ENCODE results near the gene MBD3.

The MBD3 gene

DNA sequence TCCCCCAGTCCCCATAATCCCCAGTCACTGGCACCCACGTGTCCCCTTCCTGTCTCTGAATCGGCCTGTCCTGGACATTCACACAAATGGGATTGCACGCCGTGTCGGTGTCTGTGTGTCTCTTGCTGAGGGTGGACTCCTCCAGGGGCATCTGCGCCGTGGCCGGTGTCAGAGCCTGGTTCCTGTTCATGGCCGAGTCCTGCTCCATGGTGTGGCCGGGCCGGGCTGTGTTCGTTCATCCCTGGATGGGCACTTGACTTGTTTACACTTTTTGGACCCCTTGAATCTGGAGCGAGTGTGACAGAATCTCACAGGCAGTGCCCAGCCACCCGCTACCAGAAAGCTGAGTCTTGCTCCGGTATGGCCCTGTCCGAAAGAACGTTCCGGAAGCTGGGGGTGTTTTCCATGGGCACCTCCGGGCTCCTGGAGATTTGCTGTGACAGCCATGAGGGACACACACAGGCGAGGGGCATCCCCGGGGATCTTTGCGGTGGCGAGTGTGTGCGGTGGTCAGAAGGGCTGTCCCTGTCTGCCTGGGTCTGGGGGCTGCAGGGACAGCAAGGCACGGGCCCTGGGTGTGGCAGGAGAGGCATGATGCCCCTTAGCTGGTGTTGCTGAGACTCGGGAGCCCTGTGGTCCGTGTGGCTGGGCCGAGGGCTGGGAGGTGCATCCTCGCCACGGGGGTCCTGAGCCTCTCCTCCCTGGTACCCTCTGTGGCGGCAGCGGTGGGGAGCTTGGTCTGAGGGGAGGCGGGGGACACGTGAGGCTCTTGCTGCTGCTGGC lies 18.1 kb downstream of the MBD3 start:
- no peak for DNase-seq (ENCODE audit: low read depth in 1 of 2, low spot score in 1 of 2)

DNA sequence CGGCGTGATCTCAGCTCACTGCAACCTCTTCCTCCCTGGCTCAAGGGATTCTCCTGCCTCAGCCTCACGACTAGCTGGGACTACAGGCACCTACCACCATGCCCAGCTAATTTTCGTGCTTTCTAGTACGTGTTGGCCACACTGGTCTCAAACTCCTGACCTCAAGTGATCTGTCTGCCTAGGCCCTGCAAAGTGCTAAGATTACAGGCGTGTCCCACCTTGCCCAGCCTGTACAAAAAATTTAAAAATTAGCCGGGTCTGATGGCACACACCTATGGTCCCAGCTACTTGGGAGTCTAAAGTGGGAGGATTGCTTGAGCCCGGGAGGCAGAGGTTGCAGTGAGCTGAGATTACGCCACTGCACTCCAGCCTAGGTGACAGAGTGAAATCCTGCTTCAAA lies 19.9 kb downstream of the MBD3 start:
- no peak for DNase-seq (ENCODE audit: low read depth in 1 of 2, low spot score in 1 of 2)

DNA sequence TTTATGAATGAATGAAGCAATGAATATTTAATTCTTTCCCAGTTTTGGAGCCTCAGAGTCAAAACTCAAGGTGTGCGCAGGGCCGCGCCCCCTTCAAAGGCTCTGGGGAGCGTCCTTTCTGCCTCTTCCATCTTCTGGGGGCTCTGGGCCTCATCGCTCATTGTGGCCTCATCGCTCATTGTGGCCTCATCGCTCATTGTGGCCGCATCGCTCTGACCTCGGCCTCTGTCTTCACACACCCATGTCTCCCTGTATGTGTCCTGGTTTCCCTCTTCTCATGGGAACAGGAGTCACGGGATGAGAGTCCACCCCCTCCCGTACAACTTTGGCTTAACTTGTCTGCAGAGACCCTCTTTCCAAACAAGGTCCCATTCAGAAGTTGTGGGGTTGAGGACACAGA lies 21.3 kb downstream of the MBD3 start:
- DNase-seq (ENCODE audit: low read depth in 1 of 2, low spot score in 1 of 2): no peak

DNA sequence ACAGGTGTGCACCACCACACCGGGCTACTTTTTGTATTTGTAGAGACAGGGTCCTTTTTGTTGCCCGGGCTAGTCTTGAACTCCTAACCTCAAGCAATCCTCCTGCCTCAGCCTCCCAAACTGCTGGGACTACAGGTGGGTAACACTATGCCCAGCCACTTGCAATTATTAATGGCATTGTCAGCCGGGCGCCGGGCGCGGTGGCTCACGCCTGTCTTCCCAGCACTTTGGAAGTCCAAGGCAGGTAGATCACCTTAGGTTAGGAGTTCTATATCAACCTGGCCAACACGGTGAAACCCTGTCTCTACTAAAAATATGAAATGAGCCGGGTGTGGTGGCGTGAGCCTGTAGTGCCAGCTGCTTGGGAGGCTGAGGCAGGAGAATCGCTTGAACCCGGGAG lies 21.8 kb downstream of the MBD3 start:
- DNase-seq (ENCODE audit: low read depth in 1 of 2, low spot score in 1 of 2): no peak

- DNase-seq (ENCODE audit: low read depth in 1 of 2, low spot score in 1 of 2): no peak
Observed at GRCh38 chr19:1569997-1570396, 22.7 kb downstream of the MBD3 start.

DNA sequence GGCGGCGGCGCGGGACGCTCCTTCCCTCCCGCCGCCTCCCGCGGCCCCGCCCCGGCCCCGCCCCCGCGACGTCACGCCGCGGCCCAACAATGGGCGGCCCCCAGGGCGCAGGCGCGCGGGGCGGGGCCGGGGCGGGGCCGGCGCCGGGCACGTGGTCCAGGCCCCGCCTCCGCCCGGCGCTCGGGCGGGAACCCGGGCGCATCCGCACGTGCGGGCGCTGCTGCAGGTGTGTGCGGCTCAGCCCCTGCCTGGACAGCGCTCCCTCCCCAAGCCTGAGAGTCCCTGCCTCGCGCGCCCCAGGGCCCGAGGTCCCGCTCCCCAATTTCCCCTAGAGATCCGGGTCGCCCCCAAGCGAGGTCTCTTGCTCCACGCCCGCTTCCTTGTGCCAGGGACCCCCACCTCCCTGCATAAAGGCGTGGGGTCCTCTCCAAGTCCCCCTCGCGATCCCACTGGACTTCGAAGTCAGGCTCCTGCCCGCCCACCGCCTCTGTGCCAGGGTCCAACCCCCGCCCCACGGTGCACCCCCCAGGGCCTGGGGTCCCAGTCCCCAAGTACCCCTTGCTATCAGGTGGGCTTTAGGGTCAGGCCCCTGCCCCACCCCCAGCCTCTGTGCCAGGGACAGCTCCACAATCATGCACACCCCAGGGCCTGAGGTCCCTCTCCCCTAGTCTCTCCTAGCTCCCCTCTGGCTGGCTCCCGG lies 24.2 kb downstream of the MBD3 start, which contains the start of gene MEX3D:
MEX3D (minus strand) TSS at position 6 of the 700 bp plus-strand sequence. CDS start 267 bp downstream, outside the sequence.
- DNase-seq (ENCODE audit: low read depth in 1 of 2, low spot score in 1 of 2): peak; percentile 63 to 72

GRCh38 chr19:1567848-1568227 lies 24.8 kb downstream of the MBD3 start:
- no peak for DNase-seq (ENCODE audit: low read depth in 1 of 2, low spot score in 1 of 2)

DNA sequence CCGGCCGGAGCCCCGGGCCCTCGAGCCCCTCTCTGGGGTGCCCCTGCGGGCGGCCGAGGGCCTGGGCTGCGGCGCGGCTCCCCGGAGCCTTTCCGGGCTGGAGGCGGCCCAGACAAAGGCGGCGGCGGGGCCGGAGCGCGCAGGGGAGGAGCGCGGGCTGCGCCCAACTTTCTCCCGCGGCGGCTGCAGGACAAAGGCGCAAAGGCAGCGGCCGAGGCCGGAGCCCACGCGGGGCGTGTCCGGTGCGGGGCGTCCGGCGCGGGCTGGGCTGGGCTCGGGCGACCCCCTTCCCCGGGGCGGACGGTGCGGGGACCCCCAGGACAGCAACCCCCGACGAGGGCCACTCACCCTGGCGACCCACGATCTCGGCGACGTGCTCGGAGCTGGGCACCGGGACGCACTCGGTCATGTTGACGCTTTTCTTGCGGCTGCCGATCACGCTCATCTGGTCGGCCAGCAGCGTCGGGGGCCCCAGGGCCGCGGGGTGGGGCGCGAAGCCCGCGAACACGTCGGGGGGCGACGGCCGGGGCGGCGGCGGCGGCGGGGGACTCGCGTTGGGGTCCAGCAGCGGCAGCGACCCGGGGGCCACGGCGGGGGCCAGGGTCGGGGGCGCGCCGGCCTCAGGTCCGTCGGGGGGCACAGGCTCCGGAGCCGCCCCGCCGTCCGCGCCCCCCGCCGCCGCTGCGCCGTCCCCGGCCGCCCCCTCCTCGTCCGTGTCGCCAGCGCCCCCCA lies 25.4 kb downstream of the MBD3 start:
- no peak for DNase-seq (ENCODE audit: low read depth in 1 of 2, low spot score in 1 of 2)

DNA sequence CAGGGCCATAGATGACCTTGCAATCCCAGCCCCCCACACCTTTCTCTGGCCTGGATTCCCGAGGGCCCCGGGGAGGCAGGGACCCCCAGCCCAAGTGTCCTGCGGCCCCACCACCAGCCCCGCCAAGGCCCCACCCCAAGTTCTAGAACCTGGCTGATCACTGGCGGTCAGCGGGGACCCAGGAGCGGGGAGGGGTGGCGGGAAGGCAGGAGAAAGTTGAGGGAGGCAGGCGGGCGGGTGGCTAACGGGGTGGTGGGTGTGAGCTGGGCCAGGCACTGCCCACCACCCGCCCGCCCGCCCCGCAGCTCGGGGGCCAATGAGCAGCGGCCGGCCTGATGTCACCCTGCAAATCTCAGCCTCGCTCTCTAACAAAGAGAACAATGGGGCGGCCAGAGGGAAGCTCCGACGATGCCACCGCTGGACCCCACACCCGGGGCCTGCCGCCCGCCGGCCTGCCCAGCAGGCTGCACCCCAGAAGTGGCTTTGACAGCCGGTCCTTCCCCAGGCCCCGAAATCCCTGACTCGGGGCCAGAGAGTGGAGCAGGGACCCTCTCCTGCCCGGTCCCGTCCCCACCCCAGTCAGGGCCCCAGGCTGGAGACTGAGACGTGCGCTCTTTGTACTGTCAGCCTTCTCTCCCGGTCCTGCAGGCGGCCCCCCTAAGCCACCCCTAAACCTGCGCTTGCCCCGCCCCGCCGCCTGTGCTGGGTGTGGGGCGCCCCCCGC lies 26.1 kb downstream of the MBD3 start:
- no peak for DNase-seq (ENCODE audit: low read depth in 1 of 2, low spot score in 1 of 2)

GRCh38 chr19:1563251-1563650 lies 29.4 kb downstream of the MBD3 start:
- no peak for DNase-seq (ENCODE audit: low read depth in 1 of 2, low spot score in 1 of 2)

DNA sequence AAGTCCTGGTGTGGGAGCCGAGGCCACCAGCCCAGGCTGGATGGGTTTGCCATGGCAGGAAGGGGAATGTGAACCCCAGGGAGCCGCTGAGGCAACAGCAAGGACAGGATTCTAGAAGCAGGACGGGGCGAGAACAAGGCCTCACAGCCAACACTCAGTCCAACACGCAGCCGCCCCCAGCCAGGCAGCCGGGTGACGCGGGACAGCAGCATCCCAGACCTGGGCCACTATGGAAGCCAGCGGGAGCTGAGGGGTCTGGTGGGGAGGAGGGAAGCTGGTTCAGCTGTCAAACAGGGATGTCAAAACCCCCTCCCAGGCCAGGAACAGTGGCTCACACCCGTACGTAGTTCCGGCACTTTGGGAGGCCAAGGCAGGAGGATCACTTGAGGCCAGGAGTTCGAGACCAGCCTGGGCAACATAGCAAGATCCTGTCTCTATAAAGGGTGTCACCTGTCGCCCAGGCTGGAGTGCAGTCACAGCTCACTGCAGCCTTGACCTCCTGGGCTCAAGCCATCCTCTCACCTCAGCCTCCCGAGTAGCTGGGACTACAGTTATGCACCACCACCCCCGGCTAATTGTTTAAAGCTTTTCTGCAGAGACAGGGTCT lies 31.3 kb downstream of the MBD3 start:
- no peak for DNase-seq (ENCODE audit: low read depth in 1 of 2, low spot score in 1 of 2)

- DNase-seq (ENCODE audit: low read depth in 1 of 2, low spot score in 1 of 2): no peak
Observed at GRCh38 chr19:1560286-1560882, 32.3 kb downstream of the MBD3 start.

DNA sequence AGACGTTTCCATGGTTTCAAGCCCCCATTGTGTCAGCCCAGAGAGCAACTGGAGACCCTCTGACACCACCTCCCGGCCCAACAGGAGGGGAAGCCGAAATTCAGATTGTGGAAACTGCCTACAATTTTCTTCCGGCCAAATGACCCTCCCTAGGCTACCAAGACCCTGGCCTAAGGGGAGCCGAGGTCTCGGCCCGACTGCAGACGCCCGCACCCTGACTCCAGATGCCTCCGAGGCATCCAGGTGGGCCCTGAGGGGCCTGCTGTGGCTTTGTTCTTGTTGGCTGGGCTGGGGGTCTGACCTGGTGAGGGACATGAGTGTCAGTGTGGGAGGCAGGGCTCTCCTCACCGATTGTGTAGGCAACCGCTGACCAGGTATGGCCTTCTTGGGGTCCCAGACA lies 34.1 kb downstream of the MBD3 start:
- DNase-seq (ENCODE audit: low read depth in 1 of 2, low spot score in 1 of 2): no peak

DNA sequence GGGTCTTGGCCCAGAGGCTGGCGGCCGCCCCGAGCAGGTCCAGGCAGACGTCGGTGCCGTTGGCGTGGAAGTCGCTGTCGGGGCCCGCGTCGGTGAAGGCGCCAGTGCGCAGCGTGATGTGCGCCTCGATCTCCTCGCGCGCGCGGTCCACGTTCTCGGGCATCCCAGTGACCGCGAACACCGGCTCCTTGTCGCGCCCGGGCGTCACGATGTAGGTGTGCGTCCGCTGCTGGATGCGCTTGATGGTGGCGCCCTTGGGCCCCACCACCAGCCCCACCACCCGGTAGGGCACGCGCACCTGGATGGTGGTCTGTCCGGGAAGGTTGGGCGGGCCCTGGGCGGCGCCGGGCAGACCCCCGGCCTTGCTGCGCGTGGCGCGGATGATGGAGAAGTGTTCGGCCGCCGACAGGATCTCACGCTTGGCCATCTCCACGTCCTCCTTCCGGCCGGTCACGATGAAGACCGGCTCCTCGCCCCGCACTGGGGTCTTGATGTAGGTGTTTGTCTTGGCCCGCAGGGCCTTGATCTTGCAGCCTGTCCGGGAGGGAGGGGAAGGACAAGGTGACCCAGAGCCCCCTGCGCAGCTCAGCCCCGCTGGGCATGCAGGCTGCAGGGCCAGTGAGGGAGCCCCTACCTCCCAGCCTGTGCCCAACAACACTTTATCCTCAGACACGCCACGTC lies 36.1 kb downstream of the MBD3 start:
- DNase-seq (ENCODE audit: low read depth in 1 of 2, low spot score in 1 of 2): no peak

DNA sequence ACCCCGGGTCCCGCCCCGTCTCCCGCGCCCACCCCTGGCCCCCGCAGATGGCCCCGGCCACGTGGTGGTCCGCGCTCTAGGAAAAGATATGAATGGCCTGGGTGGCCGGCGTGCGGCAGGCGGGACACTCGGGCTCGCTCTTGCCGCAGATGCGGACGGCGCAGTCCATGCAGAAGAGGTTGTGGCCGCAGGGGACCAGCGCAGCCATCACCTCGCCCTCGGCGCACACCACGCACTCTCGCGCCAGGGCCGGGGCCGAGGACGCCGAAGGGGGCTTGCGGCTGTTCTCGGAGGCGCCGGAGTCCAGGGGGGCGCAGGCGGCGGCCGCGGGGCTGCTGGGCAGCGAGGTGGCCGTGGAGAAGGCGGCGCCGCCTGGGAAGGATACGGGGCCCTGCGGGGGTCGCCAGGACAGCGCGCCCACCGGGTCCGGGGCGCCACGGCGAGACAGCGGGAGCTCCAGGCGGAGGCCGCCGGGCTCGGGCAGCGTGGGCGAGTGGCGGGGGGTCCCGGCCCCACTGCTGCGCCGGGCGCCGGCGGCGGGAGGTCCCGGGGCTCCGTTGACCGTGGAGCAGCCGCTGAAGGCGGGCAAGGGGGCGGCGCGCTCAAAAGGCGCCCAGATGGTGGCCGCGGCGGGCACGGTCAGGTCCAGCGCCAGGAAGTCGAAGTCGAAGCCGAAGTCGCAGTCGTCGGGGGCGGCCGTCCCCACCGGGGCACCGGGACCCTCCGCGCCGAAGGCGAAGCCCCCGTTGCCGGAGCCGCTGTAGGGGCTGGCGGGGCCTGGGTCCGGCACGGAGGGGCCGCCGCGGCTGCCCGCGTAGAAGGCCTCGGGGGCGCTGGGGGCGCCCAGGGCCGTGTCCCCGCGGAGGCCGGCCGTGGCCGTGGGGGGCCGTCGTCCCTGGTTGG lies 36.9 kb downstream of the MBD3 start:
- no peak for DNase-seq (ENCODE audit: low read depth in 1 of 2, low spot score in 1 of 2)

- no peak for DNase-seq (ENCODE audit: low read depth in 1 of 2, low spot score in 1 of 2)
Observed at GRCh38 chr19:1554968-1555367, 37.7 kb downstream of the MBD3 start.

DNA sequence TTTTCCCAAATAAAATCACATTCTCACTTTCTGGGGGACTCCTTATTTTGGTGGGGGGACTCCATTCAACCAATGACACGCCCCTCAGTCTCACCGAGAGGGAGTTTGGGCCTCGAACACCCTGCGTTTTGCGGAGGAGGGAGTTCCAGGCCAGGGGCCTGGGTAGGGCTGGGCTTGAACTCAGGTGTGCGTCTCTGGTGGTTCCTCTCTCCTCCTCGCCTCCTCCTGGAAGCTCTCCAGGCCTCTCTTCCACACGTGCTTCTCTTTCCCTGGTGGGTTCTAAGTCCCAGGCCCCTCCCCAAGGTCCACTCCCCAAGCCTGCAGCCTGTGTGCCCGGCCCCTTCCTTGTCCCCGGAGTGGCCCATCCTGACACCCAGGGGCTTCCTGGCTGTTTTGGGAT lies 39.2 kb downstream of the MBD3 start:
- DNase-seq (ENCODE audit: low read depth in 1 of 2, low spot score in 1 of 2): no peak

DNA sequence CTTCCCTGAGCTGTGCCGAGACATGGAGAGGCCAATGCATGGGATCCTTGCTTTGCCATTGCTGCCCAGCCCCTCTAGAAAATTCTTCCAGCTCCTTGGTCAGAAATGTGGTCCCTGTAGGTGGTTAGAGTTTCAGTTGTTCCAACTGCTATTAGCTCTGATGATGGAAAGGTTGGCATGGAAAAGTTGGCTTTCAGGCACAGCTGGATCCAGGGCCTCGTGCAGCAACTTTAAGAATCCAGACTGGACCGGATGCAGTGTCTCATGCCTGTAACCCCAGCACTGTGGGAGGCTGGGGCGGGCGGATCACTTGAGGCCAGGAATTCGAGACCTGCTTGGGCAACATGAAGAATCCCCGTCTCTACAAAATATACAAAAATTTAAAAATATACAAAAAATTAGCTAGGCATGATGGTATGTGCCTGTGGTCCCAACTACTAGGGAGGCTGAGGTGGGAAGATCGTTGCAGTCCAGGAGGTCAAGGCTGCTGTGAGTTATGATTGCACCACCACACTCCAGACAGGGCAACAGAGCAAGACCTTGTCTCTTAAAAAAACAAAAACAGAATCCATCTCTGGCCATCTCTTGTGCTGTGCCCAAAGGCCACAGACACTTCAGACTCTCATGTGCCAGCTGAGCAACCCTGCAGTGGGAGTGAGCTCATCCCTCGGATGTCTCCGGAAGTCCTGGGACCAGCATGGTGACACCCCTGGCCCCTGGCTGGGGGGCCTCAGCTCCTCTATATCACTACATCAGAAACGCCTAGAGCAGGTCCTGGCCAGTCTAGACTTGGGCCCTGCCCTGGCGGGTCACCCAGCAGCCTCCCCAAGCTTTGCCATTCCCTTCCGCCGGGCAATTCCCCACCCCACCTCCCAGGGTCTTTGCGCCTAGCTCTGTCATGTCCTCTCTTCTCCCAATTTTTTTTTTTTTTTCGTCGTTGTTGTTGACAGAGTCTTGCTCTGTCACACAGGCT lies 41.3 kb downstream of the MBD3 start:
- DNase-seq (ENCODE audit: low read depth in 1 of 2, low spot score in 1 of 2): no peak

Data from activated CD4-positive, alpha-beta T cell treated with anti-CD3 and anti-CD28 coated beads, Interleukin-2, amount 50 U/mL, for 24 hours (primary cell).